Measurements from ENCODE around the gene ZBP1.

The ZBP1 gene

DNA sequence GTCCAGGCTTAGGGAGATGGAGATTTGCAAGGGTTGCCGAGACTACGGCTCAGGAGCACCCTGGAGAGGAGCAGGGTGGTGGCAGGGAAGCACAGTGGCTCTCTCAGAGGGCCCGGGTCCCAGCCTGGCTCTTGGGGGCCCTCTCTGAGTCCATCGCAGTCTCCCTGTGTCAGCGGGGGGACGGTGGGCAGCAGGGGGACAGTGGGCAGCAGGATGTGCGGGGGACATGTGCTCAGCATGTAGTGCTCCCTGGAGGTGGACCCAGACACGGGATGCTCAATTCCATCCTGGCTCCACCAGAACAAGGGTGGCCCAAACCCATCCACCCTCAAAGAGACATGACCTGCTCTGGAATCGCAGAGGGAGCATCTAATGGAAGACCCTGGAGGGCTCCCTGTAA, 43.0 kb upstream of the ZBP1 start:
- TF ChIP-seq FOXA1 (IDR thresholded peaks at IDR 0.05) (no peak), HDGF (IDR thresholded peaks at IDR 0.05; ENCODE audit: borderline replicate concordance) (no peak), ELF4 (IDR thresholded peaks at IDR 0.05) (no peak), ARNT (IDR thresholded peaks at IDR 0.05) (no peak), SP1 (IDR thresholded peaks at IDR 0.05) (no peak), ZNF384 (IDR thresholded peaks at IDR 0.05) (no peak), TARDBP (IDR thresholded peaks at IDR 0.05) (no peak), BHLHE40 (IDR thresholded peaks at IDR 0.05; ENCODE audit: borderline replicate concordance) (no peak), FOXK2 (IDR thresholded peaks at IDR 0.05) (no peak), FOXM1 (IDR thresholded peaks at IDR 0.05; ENCODE audit: borderline replicate concordance) (no peak), L3MBTL2 (conservative IDR thresholded peaks at IDR 0.05) (no peak), NFRKB (IDR thresholded peaks at IDR 0.05) (no peak), CTBP1 (IDR thresholded peaks at IDR 0.05; ENCODE audit: borderline replicate concordance) (no peak), SUZ12 (IDR thresholded peaks at IDR 0.05) (no peak), LEF1 (IDR thresholded peaks at IDR 0.05; ENCODE audit: borderline replicate concordance) (no peak)
- TF ChIP-seq, protein P1, sequence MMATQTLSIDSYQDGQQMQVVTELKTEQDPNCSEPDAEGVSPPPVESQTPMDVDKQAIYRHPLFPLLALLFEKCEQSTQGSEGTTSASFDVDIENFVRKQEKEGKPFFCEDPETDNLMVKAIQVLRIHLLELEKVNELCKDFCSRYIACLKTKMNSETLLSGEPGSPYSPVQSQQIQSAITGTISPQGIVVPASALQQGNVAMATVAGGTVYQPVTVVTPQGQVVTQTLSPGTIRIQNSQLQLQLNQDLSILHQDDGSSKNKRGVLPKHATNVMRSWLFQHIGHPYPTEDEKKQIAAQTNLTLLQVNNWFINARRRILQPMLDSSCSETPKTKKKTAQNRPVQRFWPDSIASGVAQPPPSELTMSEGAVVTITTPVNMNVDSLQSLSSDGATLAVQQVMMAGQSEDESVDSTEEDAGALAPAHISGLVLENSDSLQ (IDR thresholded peaks at IDR 0.05), result no peak
- ChIA-PET POLR2A (no interaction called here), CTCF (no interaction called here)
- no peak for DNase-seq (ENCODE audit: extremely low spot score)

DNA sequence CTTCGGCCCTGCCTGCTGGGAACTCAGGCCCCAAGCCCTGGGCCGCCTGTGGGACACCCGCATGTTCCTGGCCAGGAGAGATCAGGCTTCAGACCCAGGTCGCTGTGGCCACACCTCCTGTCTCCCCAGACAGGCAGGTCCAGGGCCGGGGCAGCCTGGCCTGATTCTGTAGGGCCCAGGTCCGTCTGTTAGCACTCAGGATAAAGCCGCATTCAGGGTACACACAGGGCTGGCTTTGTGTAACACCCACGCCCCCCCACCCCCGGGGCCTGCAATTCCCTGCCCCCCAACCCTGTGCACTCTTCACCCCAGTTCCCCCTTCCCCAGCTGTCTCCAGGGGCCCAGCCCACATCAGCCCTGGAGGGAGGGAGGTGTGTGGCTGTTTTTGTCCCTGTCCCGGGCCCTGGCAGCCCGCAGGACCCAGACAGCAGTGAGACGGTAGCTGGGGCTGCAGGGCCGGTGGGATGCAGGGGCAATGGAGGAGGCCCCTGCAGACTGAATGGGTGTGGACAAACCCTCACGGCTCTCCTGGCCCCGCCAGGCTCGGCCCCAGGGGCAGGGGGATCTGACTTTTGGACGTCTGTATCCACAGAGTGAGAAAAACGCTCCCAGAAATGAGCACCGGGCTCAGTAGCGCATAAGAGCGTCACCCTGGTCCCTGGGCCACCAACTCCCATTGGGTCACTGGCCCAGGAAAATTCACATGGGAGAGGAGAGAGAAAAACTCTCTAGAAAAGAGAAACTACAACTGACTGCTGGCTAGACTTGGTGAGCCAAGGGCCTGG, 42.4 kb upstream of the ZBP1 start:
- ChIA-PET CTCF (no interaction called here), POLR2A (no interaction called here)
- TF ChIP-seq CTBP1 (IDR thresholded peaks at IDR 0.05; ENCODE audit: borderline replicate concordance) (no peak), L3MBTL2 (conservative IDR thresholded peaks at IDR 0.05) (no peak), HDGF (IDR thresholded peaks at IDR 0.05; ENCODE audit: borderline replicate concordance) (no peak), ELF4 (IDR thresholded peaks at IDR 0.05) (no peak), SP1 (IDR thresholded peaks at IDR 0.05) (no peak)
- TF ChIP-seq, protein P1 (IDR thresholded peaks at IDR 0.05), result no peak
- no peak for DNase-seq (ENCODE audit: extremely low spot score)

DNA sequence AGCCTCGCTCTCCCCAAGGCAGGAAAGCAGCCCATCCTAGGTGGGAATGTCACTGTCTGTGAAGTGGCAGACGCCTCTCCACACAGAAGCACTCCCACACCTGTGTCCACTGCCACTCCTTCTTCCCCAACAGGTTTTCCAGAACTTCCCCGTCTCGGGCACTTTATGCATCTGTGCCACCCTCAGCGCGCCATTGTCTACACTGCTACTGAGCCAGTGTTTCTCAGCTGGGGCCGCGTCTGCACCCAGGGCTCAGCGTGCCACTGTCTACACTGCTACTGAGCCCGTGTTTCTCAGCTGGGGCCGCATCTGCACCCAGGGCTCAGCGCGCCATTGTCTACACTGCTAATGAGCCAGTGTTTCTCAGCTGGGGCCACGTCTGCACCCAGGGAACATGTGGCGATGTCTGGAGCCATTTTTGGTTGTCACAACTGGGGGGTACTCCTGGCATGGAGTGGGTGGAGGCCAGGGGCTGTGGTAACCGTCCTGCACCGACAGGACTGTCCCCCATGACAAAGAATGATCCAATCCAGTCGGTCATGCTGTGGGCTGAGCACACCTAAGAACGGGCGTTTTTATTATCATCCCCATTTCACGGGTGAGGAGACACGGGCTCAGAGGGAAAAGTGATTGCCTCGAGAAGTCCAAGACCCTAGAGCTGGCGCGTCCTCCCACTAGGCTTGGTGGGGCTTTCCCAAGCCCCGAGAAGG, 41.7 kb upstream of the ZBP1 start:
- TF ChIP-seq BHLHE40 (IDR thresholded peaks at IDR 0.05; ENCODE audit: borderline replicate concordance) (no peak), L3MBTL2 (conservative IDR thresholded peaks at IDR 0.05) (no peak), ELF4 (IDR thresholded peaks at IDR 0.05) (no peak), FOXK2 (IDR thresholded peaks at IDR 0.05) (no peak), FOXA1 (IDR thresholded peaks at IDR 0.05) (no peak), LEF1 (IDR thresholded peaks at IDR 0.05; ENCODE audit: borderline replicate concordance) (no peak), ARNT (IDR thresholded peaks at IDR 0.05) (no peak), TARDBP (IDR thresholded peaks at IDR 0.05) (no peak), CTBP1 (IDR thresholded peaks at IDR 0.05; ENCODE audit: borderline replicate concordance) (no peak), ZNF384 (IDR thresholded peaks at IDR 0.05) (no peak), NFRKB (IDR thresholded peaks at IDR 0.05) (no peak), SUZ12 (IDR thresholded peaks at IDR 0.05) (no peak), HDGF (IDR thresholded peaks at IDR 0.05; ENCODE audit: borderline replicate concordance) (no peak), FOXM1 (IDR thresholded peaks at IDR 0.05; ENCODE audit: borderline replicate concordance) (no peak), SP1 (IDR thresholded peaks at IDR 0.05) (no peak)
- TF ChIP-seq, protein P1 (IDR thresholded peaks at IDR 0.05), result no peak
- ChIA-PET POLR2A (no interaction called here), CTCF (no interaction called here)
- no peak for DNase-seq (ENCODE audit: extremely low spot score)

DNA sequence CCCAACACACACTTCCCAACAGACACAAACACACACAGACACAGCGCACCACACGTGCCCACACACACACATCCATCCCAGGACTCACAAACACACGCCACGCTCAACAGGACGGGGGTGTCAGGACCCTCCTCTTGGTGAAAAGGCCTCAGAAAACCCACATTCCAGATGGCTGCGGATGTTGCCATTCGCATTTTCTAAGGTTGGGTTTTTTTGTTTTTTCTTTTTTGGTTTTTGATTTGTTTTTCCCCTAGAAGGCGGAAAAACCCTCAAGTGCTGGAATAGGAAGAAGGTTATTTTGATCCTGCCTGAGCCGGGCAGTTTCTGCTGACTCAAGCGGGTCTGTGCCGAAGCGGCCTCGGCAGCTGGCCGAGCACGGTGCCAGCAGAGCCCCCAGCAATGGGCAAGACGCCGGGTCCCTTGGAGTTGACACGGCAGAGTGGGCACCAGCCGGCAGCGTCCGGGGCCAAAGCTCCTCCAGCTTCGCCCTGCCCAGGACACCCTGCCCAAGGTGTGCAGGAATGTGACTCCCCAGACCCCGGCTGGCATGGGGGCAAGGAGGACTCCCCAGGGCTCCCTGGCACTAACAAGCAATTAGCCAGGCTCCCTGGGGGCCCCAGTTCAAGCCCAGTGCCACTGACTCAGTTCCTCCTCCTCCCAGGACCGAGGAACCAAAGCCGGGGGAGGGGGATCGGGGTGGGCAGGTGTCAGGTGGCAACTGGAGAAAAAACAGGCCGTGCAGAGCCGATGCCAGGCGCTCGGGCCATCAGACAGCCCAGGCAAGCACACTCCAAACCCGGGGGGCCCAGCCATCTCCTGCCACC, 40.9 kb upstream of the ZBP1 start:
- DNase-seq (ENCODE audit: extremely low spot score), result no peak
- TF ChIP-seq FOXM1 (IDR thresholded peaks at IDR 0.05; ENCODE audit: borderline replicate concordance) (no peak), CTBP1 (IDR thresholded peaks at IDR 0.05; ENCODE audit: borderline replicate concordance) (no peak), ZNF384 (IDR thresholded peaks at IDR 0.05) (no peak), HDGF (IDR thresholded peaks at IDR 0.05; ENCODE audit: borderline replicate concordance) (no peak), TARDBP (IDR thresholded peaks at IDR 0.05) (no peak), NFRKB (IDR thresholded peaks at IDR 0.05) (no peak)
- TF ChIP-seq, protein P1 (IDR thresholded peaks at IDR 0.05), result no peak
- ChIA-PET CTCF (no interaction called here), POLR2A (no interaction called here)

Data from HEK293T (cell line).